ENCODE measurements around the gene ANKRD29.

The ANKRD29 gene

GRCh38 chr18:23682472-23682871, 19.8 kb upstream of the ANKRD29 start:
- TF ChIP-seq, protein P1, sequence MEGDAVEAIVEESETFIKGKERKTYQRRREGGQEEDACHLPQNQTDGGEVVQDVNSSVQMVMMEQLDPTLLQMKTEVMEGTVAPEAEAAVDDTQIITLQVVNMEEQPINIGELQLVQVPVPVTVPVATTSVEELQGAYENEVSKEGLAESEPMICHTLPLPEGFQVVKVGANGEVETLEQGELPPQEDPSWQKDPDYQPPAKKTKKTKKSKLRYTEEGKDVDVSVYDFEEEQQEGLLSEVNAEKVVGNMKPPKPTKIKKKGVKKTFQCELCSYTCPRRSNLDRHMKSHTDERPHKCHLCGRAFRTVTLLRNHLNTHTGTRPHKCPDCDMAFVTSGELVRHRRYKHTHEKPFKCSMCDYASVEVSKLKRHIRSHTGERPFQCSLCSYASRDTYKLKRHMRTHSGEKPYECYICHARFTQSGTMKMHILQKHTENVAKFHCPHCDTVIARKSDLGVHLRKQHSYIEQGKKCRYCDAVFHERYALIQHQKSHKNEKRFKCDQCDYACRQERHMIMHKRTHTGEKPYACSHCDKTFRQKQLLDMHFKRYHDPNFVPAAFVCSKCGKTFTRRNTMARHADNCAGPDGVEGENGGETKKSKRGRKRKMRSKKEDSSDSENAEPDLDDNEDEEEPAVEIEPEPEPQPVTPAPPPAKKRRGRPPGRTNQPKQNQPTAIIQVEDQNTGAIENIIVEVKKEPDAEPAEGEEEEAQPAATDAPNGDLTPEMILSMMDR (IDR thresholded peaks at IDR 0.05) = no peak

DNA sequence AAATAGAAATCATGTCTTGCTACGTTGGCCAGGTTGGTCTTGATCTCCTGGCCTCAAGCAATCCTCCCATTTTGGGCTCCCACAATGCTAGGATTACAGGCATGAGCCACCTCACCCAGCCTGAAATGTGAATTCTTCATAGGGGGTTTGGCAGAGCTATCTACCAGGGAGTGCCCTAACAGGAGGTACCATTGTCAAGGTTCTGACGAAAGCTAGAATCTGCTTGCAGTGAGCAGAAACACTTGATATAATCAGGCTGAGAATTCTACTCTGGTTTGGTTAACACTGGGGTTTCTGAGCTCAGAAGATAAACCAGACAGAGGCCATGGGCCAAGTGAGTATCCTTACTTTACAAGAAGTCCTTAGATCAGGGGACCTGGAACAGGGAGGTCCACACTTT, 19.3 kb upstream of the ANKRD29 start:
- TF ChIP-seq, protein P1 (IDR thresholded peaks at IDR 0.05) = no peak

DNA sequence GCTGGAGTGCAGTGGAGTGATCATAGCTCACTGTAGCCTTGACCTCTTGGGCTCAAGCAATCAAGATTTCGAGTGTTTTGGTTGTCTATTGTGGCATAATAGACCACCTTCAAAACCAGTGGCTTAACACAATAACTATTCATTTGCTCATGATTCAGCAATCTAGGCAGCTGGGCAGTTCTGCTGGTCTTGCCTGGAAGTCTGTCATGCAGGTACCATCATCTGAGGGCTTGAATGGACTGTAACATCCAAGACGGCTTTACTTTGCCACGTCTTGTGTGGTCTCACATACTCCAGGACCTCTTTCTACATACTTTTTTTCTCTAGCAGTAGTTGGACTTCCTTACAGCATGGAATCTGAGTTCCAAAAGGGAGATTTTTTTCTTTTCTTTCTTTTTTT, 13.2 kb upstream of the ANKRD29 start:
- TF ChIP-seq, protein P1 (IDR thresholded peaks at IDR 0.05) = no peak

- TF ChIP-seq, protein P1 (IDR thresholded peaks at IDR 0.05) = no peak
Measured at GRCh38 chr18:23675236-23675635, 12.5 kb upstream of the ANKRD29 start.

- TF ChIP-seq, protein P1 (IDR thresholded peaks at IDR 0.05) = no peak
Measured at GRCh38 chr18:23673725-23674124, 11.0 kb upstream of the ANKRD29 start.

GRCh38 chr18:23671564-23671963, 8.9 kb upstream of the ANKRD29 start:
- TF ChIP-seq, protein P1 (IDR thresholded peaks at IDR 0.05) = no peak

DNA sequence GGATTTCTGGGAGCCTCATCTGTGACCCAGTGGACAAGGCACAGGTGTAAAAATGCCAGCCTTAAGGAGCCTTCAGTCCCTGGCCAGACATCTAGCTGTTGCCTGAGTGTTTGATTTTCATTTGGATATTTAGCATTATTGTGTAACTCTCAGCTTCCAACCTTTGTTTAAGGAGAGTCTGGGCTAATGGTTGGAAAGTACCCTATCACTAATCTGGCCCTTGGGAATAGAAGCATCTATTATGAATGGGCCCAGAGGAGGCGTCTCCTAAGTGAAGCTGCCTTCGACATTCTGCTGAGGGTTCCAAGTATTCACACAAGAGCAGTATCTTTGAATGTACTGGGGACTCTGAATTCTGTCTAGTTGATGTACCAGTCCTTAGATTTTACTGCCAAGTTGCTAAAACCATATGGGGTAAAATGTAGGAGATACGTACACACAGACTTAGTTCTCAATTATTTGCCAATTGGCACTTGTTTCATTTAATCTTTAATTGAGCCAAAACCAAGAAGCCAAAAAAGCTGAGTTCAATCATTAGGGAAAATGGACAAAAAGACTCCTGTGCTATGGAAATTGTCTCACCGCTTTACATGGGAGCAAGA, 7.2 kb upstream of the ANKRD29 start:
- TF ChIP-seq, protein P1 (IDR thresholded peaks at IDR 0.05) = no peak

- TF ChIP-seq, protein P1 (IDR thresholded peaks at IDR 0.05) = no peak
Measured at GRCh38 chr18:23669202-23669766, 6.6 kb upstream of the ANKRD29 start.

Data from LNCAP (cell line).